Measurements from ENCODE around the gene TOP1. TPM values are rescaled to one million over a fixed set of nuclear protein-coding genes. Genes with fewer than 3 reads are reported as not detected.

TOP1 gene
- total RNA-seq, 2 experiments from 2014 or later: 37.6 to 41.7 TPM

GRCh38 chr20:41086402-41087324 is 58.0 kb downstream of the TOP1 start:
- Mint-ChIP-seq H3K27me3 (no peaks in the 10 kb centered on the region), H3K9me3 (no peaks in the 10 kb centered on the region), H3K27ac (peak overlapping the region; percentile 29), H3K4me3 (peak overlapping the region; percentile 2), H3K36me3 (ENCODE audit: low read depth) (peaks cover 91% of the 10 kb centered on the region), H3K4me1 (ENCODE audit: low read depth) (peaks cover 45% of the 10 kb centered on the region)
- no peaks in the 10 kb centered on the region for H3K9me3 ChIP-seq (ENCODE audit: control insufficient read depth in 1 of 2, insufficient read depth in 1 of 2, low read length in 2 of 2)
- intact Hi-C loops (cut with DNase I, micrococcal nuclease): no loop called here
- peaks cover 13% of the 10 kb centered on the region for H3K4me1 ChIP-seq (ENCODE audit: insufficient read depth, low read length)
- TF ChIP-seq CTCF (IDR thresholded peaks at IDR 0.05): no peak
- DNase-seq (peak in 2 of 14 experiments; percentile 27 to 31), ATAC-seq (ENCODE audit: poor library complexity) (no peak)
- H3K36me3 ChIP-seq (ENCODE audit: insufficient read depth, low read length): peaks cover 39% of the 10 kb centered on the region
- no peak overlapping the region for H3K4me3 ChIP-seq (ENCODE audit: low read length)
- no peaks in the 10 kb centered on the region for H3K27me3 ChIP-seq (ENCODE audit: control insufficient read depth in 1 of 2, insufficient read depth in 2 of 2, low read length in 2 of 2)
- ChIA-PET POLR2A (interaction anchor here (0.7 to 1.3 kb wide), 2 partner anchors 58 to 96 kb away, joined by 3 read pairs; partner anchors contain the start of gene TOP1), CTCF (interaction anchor here (0.6 to 1.5 kb wide), 3 partner anchors 9 to 96 kb away, joined by 3 to 4 read pairs (median 4); no protein-coding TSS in a partner anchor)
- peak overlapping the region in 1 of 2 donors; percentile 0 for H3K27ac ChIP-seq (ENCODE audit: low read depth in 1 of 2, low read length in 2 of 2)

GRCh38 chr20:41087325-41087685 is 58.7 kb downstream of the TOP1 start:
- no peak for DNase-seq
- no peak for ATAC-seq (ENCODE audit: poor library complexity)
- Histone ChIP-seq H3K27ac (ENCODE audit: low read depth in 1 of 2, low read length in 2 of 2) (no peak overlapping the region), H3K4me3 (ENCODE audit: low read length) (no peak overlapping the region), H3K27me3 (ENCODE audit: control insufficient read depth in 1 of 2, insufficient read depth in 2 of 2, low read length in 2 of 2) (no peaks in the 10 kb centered on the region), H3K36me3 (ENCODE audit: insufficient read depth, low read length) (peaks cover 38% of the 10 kb centered on the region), H3K4me1 (ENCODE audit: insufficient read depth, low read length) (peaks cover 13% of the 10 kb centered on the region), H3K9me3 (ENCODE audit: control insufficient read depth in 1 of 2, insufficient read depth in 1 of 2, low read length in 2 of 2) (no peaks in the 10 kb centered on the region)
- H3K4me3 Mint-ChIP-seq: no peak overlapping the region
- POLR2A ChIA-PET: interaction anchor here (1.3 kb wide), 1 partner anchor 59 kb away, joined by 3 read pairs; the partner anchor contains the start of gene TOP1
- intact Hi-C loops (cut with DNase I, micrococcal nuclease): no loop called here
- H3K36me3 Mint-ChIP-seq (ENCODE audit: low read depth): peaks cover 91% of the 10 kb centered on the region
- CTCF ChIA-PET: interaction anchor here (1.5 kb wide), 1 partner anchor 97 kb away, joined by 4 read pairs; no protein-coding TSS in a partner anchor
- H3K27ac Mint-ChIP-seq: peak overlapping the region; percentile 29
- TF ChIP-seq CTCF (IDR thresholded peaks at IDR 0.05): no peak
- H3K9me3 Mint-ChIP-seq: no peaks in the 10 kb centered on the region
- peaks cover 43% of the 10 kb centered on the region for H3K4me1 Mint-ChIP-seq (ENCODE audit: low read depth)
- H3K27me3 Mint-ChIP-seq: no peaks in the 10 kb centered on the region

GRCh38 chr20:41087777-41088176 is 59.2 kb downstream of the TOP1 start:
- Mint-ChIP-seq H3K4me3 (no peak overlapping the region), H3K4me1 (ENCODE audit: low read depth) (peaks cover 43% of the 10 kb centered on the region), H3K9me3 (no peaks in the 10 kb centered on the region), H3K27me3 (no peaks in the 10 kb centered on the region), H3K36me3 (ENCODE audit: low read depth) (peaks cover 91% of the 10 kb centered on the region), H3K27ac (no peak overlapping the region)
- TF ChIP-seq CTCF (IDR thresholded peaks at IDR 0.05): no peak
- peaks cover 38% of the 10 kb centered on the region for H3K36me3 ChIP-seq (ENCODE audit: insufficient read depth, low read length)
- intact Hi-C loops (cut with DNase I, micrococcal nuclease): no loop called here
- H3K9me3 ChIP-seq (ENCODE audit: control insufficient read depth in 1 of 2, insufficient read depth in 1 of 2, low read length in 2 of 2): no peaks in the 10 kb centered on the region
- ChIA-PET POLR2A (interaction anchor here (1.3 kb wide), 1 partner anchor 59 kb away, joined by 3 read pairs; the partner anchor contains the start of gene TOP1), CTCF (interaction anchor here (1.2 kb wide), 1 partner anchor 25 kb away, joined by 3 read pairs; no protein-coding TSS in a partner anchor)
- no peak overlapping the region for H3K27ac ChIP-seq (ENCODE audit: low read depth in 1 of 2, low read length in 2 of 2)
- H3K4me3 ChIP-seq (ENCODE audit: low read length): no peak overlapping the region
- H3K27me3 ChIP-seq (ENCODE audit: control insufficient read depth in 1 of 2, insufficient read depth in 2 of 2, low read length in 2 of 2): no peaks in the 10 kb centered on the region
- ATAC-seq (ENCODE audit: poor library complexity): no peak
- no peak for DNase-seq
- H3K4me1 ChIP-seq (ENCODE audit: insufficient read depth, low read length): peaks cover 13% of the 10 kb centered on the region
